Measurements from ENCODE around the gene TAS1R2. TPM values are rescaled to one million over a fixed set of nuclear protein-coding genes. Genes with fewer than 3 reads are reported as not detected.

The TAS1R2 gene
- total and polyA plus RNA-seq, 9 of the 15 experiments (the other 6 are each of a cell fraction or from before 2014, with no cell fraction given), result not detected

- TF ChIP-seq, protein P1, sequence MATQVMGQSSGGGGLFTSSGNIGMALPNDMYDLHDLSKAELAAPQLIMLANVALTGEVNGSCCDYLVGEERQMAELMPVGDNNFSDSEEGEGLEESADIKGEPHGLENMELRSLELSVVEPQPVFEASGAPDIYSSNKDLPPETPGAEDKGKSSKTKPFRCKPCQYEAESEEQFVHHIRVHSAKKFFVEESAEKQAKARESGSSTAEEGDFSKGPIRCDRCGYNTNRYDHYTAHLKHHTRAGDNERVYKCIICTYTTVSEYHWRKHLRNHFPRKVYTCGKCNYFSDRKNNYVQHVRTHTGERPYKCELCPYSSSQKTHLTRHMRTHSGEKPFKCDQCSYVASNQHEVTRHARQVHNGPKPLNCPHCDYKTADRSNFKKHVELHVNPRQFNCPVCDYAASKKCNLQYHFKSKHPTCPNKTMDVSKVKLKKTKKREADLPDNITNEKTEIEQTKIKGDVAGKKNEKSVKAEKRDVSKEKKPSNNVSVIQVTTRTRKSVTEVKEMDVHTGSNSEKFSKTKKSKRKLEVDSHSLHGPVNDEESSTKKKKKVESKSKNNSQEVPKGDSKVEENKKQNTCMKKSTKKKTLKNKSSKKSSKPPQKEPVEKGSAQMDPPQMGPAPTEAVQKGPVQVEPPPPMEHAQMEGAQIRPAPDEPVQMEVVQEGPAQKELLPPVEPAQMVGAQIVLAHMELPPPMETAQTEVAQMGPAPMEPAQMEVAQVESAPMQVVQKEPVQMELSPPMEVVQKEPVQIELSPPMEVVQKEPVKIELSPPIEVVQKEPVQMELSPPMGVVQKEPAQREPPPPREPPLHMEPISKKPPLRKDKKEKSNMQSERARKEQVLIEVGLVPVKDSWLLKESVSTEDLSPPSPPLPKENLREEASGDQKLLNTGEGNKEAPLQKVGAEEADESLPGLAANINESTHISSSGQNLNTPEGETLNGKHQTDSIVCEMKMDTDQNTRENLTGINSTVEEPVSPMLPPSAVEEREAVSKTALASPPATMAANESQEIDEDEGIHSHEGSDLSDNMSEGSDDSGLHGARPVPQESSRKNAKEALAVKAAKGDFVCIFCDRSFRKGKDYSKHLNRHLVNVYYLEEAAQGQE (IDR thresholded peaks at IDR 0.05; ENCODE audit: borderline replicate concordance), result no peak
- TF ChIP-seq, protein P1 (CRISPR knock-in tag; IDR thresholded peaks at IDR 0.05; ENCODE audit: low read depth), result no peak
- TF ChIP-seq E2F4 (CRISPR knock-in tag; IDR thresholded peaks at IDR 0.05; ENCODE audit: low read depth) (no peak), ZNF77 (CRISPR knock-in tag; IDR thresholded peaks at IDR 0.05) (no peak), AFF4 (CRISPR knock-in tag; IDR thresholded peaks at IDR 0.05) (no peak), ZNF354B (CRISPR knock-in tag; IDR thresholded peaks at IDR 0.05) (no peak), ZNF217 (CRISPR knock-in tag; IDR thresholded peaks at IDR 0.05) (no peak), DNMT1 (IDR thresholded peaks at IDR 0.05) (no peak), HIVEP1 (CRISPR knock-in tag; IDR thresholded peaks at IDR 0.05) (no peak), MCM3 (IDR thresholded peaks at IDR 0.05) (no peak), ZNF121 (CRISPR knock-in tag; conservative IDR thresholded peaks at IDR 0.05) (no peak)
- TF ChIP-seq, protein P2, sequence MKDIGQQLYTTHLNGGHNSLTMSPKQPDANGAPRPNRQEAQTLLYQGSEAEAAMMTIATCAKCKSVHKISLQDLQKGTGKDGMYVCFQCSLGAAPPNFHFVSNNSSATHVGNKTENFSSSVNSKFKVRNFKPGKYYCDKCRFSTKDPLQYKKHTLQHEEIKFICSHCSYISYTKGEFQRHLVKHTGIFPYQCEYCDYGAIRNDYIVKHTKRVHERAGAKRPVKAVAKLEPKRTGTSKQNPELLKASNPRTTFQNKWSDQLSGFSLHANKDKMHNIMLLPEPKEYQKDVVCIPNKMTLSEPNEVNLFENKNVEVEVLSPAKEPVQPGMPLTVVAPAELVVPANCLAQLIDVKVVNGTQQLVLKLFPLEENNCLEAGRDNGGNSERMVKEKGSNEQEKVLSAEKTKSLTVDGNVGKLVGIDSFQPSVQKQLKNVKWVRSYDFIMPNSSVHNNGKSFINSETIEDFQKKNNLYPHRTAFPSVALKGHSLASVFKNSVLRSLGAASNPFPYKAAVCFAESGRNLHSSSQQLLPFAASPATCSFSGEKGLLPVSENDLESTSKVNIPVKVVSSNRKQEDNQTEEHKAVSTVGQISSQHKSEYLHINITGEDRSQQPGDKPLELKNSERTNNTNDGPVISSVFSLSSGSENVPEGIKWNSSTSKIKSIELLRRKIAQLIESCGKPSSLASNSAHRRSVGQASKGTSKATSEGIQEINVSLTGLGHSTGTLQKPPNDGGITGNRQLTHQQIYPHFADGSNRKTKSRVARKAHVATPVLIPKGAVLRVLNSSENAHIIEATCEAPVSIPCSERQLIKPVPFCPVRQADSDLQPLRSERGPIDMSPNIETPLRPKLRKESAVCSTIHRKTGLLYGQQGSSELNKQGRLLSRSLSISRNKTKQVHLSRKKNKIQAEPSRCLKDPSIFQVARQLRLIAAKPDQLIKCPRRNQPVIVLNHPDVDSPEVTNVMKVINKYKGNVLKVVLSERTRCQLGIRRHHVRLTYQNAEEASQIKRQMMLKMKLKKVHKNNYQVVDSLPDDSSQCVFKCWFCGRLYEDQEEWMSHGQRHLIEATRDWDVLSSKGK (CRISPR knock-in tag; IDR thresholded peaks at IDR 0.05), result no peak
Observed at GRCh38 chr1:18807334-18808063, 52.0 kb downstream of the TAS1R2 start (continued).
